Left lung (tissue), 10 donors: ENCODE results near the gene ZNF575. TPM values are rescaled to one million over a fixed set of nuclear protein-coding genes. Genes with fewer than 3 reads are reported as not detected.

ENCODE experiments used
- ATAC-seq: fragments of 200-7000 bp; cut with Tn5 transposase; one replicate; pipeline ENCODE4 v1.9.1; 2020; ENCODE audit warnings: moderate library complexity
- DNase-seq, 4 donors: peaks; one replicate each; pipeline ENCODE4 v3.0.0-alpha.2; 2013 to 2020
- H3K27ac ChIP-seq, 2 donors: fragments of 200-600 bp; sonication (generic) in 1 of 2; one replicate each; pipeline versions ENCODE4 v1.5.0 to v1.8.0; 2020 to 2021
- H3K27me3 ChIP-seq, 2 donors: fragments of 200-600 bp; sonication (generic) in 1 of 2; one replicate each; pipeline versions ENCODE4 v1.5.0 to v1.8.0; 2020 to 2021
- H3K36me3 ChIP-seq, 2 donors: fragments of 200-600 bp; sonication (generic) in 1 of 2; one replicate each; pipeline versions ENCODE4 v1.5.0 to v1.8.0; 2020 to 2021
- H3K4me1 ChIP-seq, 2 donors: fragments of 200-600 bp; one replicate each; pipeline ENCODE4 v1.8.0; 2021
- H3K4me3 ChIP-seq, 2 donors: fragments of 200-600 bp; sonication (generic) in 1 of 2; one replicate each; pipeline versions ENCODE4 v1.5.0 to v1.8.0; 2020 to 2021; ENCODE audit warnings: mild to moderate bottlenecking in 1 of 2
- H3K9me3 ChIP-seq, 2 donors: fragments of 200-600 bp; sonication (generic) in 1 of 2; one replicate each; pipeline versions ENCODE4 v1.5.0 to v1.8.0; 2020 to 2021
- CTCF ChIP-seq, 2 donors: fragments of 200-600 bp; sonication (generic) in 1 of 2; IDR thresholded peaks; one replicate each; pipeline versions ENCODE4 v1.5.0 to v1.8.0; 2021; ENCODE audit warnings: antibody characterized with exemption in 2 of 2
- intact Hi-C, 2 donors: fragments of 100-400 bp; cut with DNase I; formaldehyde crosslinking; loops; one replicate each; pipeline versions ENCODE4 v1.11.2 to v1.14.2; 2022
- polyA plus RNA-seq, 6 donors: library from polyadenylated mRNA; unstranded; fragments of 120-200 nt; gene quantifications; one replicate each; pipeline ENCODE4 v1.2.1, GENCODE V29; 2013; ENCODE audit not compliant: insufficient read length in 6 of 6
- total RNA-seq, 2 donors: library from RNA; stranded (reverse); fragmentation: NEBNext Ultra II Directional; extraction: Animal tissue kit (Norgen Biotek cat#: 25700); gene quantifications; one replicate each; pipeline ENCODE4 v1.2.1, GENCODE V29; 2021
- donor health status: DM: no; HTN: yes; CAD: no.
- donor health status: DM: no; HTN: no; CAD: no.

Gene ZNF575
- total and polyA plus RNA-seq, 8 donors: 1.2 to 3.3 (median 2.3) TPM

GRCh38 chr19:43554317-43554895 is 21.4 kb downstream of the ZNF575 start:
- H3K9me3 ChIP-seq: no peaks in the 10 kb centered on the region
- H3K27me3 ChIP-seq: no peaks in the 10 kb centered on the region
- DNase-seq: no peak
- intact Hi-C loops: loop anchor here in 1 of 2 donors (10.0 kb wide), 1 partner anchor 90 kb away; no protein-coding TSS in a partner anchor
- no peak overlapping the region for H3K4me3 ChIP-seq
- ATAC-seq: no peak
- no peaks in the 10 kb centered on the region for H3K4me1 ChIP-seq
- no peak overlapping the region for H3K27ac ChIP-seq
- no peak for TF ChIP-seq CTCF (IDR thresholded peaks at IDR 0.05)
- peaks cover 0 to 66% of the 10 kb centered on the region in 2 donors for H3K36me3 ChIP-seq

GRCh38 chr19:43555185-43555770 is 22.3 kb downstream of the ZNF575 start:
- Histone ChIP-seq H3K36me3 (peaks cover 0 to 66% of the 10 kb centered on the region in 2 donors), H3K9me3 (no peaks in the 10 kb centered on the region), H3K4me3 (no peak overlapping the region), H3K27ac (no peak overlapping the region), H3K4me1 (no peaks in the 10 kb centered on the region), H3K27me3 (no peaks in the 10 kb centered on the region)
- intact Hi-C loops: loop anchor here in 1 of 2 donors (10.0 kb wide), 1 partner anchor 90 kb away; no protein-coding TSS in a partner anchor
- peak in 2 of 4 donors; percentile 65 to 72 for DNase-seq
- peak; percentile 93 for ATAC-seq
- peak; percentile 55 to 66 for TF ChIP-seq CTCF (IDR thresholded peaks at IDR 0.05)

- ATAC-seq (no peak), DNase-seq (peak in 1 of 4 donors; percentile 17)
- Histone ChIP-seq H3K9me3 (no peaks in the 10 kb centered on the region), H3K36me3 (peaks cover 0 to 35% of the 10 kb centered on the region in 2 donors), H3K27ac (no peak overlapping the region), H3K4me3 (no peak overlapping the region), H3K27me3 (no peaks in the 10 kb centered on the region), H3K4me1 (peaks cover 0 to 25% of the 10 kb centered on the region in 2 donors)
- TF ChIP-seq CTCF (IDR thresholded peaks at IDR 0.05): no peak
- intact Hi-C loops: no loop called here
Measured at GRCh38 chr19:43560687-43561086, 27.7 kb downstream of the ZNF575 start.

GRCh38 chr19:43561139-43561970 is 28.4 kb downstream of the ZNF575 start:
- peaks cover 0 to 31% of the 10 kb centered on the region in 2 donors for H3K36me3 ChIP-seq
- TF ChIP-seq CTCF (IDR thresholded peaks at IDR 0.05): no peak
- intact Hi-C loops: no loop called here
- H3K4me1 ChIP-seq: peaks cover 0 to 25% of the 10 kb centered on the region in 2 donors
- H3K27me3 ChIP-seq: no peaks in the 10 kb centered on the region
- ATAC-seq (no peak), DNase-seq (no peak)
- H3K27ac ChIP-seq: peak overlapping the region in 1 of 2 donors; percentile 89
- H3K9me3 ChIP-seq: no peaks in the 10 kb centered on the region
- no peak overlapping the region for H3K4me3 ChIP-seq

GRCh38 chr19:43562226-43562697 is 29.3 kb downstream of the ZNF575 start:
- H3K27me3 ChIP-seq: no peaks in the 10 kb centered on the region
- H3K36me3 ChIP-seq: peaks cover 0 to 30% of the 10 kb centered on the region in 2 donors
- peaks cover 0 to 25% of the 10 kb centered on the region in 2 donors for H3K4me1 ChIP-seq
- intact Hi-C loops: no loop called here
- no peak for ATAC-seq
- H3K27ac ChIP-seq: peak overlapping the region; percentile 21 to 89
- no peak for TF ChIP-seq CTCF (IDR thresholded peaks at IDR 0.05)
- H3K9me3 ChIP-seq: no peaks in the 10 kb centered on the region
- no peak overlapping the region for H3K4me3 ChIP-seq
- DNase-seq: no peak
